LNCaP clone FGC (cell line): Measurements from ENCODE around the gene RASGRF1.

Source experiments
- DNase-seq: peaks from one replicate; pipeline ENCODE4 v3.0.0-alpha.2; 2011; ENCODE audit warnings: low read depth
- H3K4me3 ChIP-seq: 2 replicates; pipeline ENCODE4 v1.5.1; 2011; ENCODE audit warnings: mild to moderate bottlenecking, low read depth, low read length, control low read depth
- TF ChIP-seq, protein P1 (sequence below): IDR thresholded peaks from 2 replicates; pipeline ENCODE4 v1.5.1; 2012; ENCODE audit warnings: mild to moderate bottlenecking; ENCODE audit not compliant: control insufficient read depth, insufficient read depth; ENCODE audit errors: extremely low read depth

RASGRF1 gene

DNA sequence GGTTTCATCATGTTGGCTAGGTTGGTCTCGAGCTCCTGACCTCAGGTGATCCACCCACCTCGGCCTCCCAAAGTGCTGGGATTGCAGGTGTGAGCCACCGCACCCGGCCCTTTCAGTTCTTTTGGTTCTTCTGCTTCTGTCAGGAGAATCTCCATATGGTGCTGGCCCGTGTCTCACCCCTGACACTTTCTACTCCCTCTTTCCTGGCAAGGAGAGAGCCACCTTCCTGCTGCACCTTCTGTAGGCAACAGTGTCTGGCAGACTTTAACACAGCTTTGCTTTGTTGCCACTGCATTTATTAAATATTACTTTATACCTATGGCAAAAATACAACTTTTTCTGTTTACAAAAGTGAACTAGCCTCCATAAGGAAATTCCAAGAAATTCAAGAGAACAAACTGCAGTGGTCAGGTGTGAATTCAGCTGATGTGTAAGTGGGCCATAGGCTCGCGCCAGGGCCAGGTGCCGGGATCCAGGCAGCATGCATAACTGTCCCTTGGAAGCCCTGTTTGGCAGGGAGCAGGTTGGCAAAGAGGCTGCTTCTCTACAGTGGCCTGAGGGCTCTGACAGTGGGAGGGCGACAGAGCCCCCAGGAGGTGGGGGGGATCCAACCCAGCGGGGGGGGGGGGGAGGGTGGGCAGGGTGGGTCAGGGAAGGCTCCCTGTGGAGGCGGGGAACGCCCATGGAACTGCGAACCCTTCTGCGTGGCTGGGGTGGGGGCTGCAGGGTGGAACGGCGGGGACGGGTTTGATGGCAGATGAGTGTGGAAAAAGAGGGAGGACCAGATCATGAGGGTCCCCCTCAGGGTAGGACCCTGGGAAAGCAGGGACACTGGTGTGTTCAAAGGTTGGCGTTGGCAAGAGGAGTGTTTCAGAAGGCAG lies 166.9 kb downstream of the RASGRF1 start:
- DNase-seq: no peak

DNA sequence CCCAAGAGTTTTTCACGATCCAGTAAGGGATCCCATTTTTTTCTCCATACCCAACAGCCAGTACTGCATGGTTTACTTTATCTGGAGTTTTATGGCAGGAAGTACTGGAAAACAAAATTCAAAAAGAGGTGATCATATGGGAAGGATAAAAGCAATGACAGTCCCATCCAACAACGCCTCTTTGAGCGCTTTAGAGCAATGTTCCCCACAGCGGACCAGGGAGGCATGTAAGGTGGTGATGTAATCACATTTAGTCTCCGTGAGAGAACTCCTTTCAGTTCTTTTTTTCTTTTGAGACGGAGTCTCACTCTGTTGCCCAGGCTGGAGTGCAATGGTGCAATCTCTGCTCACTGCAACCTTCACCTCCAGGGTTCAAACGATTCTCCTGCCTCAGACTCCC lies 167.6 kb downstream of the RASGRF1 start:
- no peak for DNase-seq
- H3K4me3 ChIP-seq: no peak overlapping the region
- TF ChIP-seq, protein P1, sequence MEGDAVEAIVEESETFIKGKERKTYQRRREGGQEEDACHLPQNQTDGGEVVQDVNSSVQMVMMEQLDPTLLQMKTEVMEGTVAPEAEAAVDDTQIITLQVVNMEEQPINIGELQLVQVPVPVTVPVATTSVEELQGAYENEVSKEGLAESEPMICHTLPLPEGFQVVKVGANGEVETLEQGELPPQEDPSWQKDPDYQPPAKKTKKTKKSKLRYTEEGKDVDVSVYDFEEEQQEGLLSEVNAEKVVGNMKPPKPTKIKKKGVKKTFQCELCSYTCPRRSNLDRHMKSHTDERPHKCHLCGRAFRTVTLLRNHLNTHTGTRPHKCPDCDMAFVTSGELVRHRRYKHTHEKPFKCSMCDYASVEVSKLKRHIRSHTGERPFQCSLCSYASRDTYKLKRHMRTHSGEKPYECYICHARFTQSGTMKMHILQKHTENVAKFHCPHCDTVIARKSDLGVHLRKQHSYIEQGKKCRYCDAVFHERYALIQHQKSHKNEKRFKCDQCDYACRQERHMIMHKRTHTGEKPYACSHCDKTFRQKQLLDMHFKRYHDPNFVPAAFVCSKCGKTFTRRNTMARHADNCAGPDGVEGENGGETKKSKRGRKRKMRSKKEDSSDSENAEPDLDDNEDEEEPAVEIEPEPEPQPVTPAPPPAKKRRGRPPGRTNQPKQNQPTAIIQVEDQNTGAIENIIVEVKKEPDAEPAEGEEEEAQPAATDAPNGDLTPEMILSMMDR: no peak

More for the DNA sequence above, 166.9 kb downstream of the RASGRF1 start:
- H3K4me3 ChIP-seq: no peak overlapping the region
- TF ChIP-seq, protein P1: no peak

DNA sequence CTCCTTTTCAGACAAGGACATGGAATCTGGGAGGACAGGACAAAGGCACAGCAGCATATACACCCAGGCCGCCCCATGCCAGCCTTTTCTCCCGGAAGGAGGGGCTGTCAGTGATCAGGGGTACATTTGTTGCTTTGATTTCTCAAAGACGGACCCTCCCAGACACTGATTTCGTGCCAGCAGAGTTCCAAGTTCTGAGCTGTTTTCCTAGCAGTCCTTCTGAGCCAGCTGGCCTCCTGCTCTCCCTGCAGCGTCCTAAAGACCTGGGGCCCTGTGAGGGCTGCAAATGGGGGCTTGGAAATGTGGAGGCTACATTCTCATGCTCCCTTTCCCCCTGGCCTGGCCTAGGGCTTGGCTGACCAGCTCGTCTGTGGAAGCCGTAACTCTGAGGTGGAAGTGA lies 168.1 kb downstream of the RASGRF1 start:
- no peak for DNase-seq
- TF ChIP-seq, protein P1: no peak
- H3K4me3 ChIP-seq: no peak overlapping the region

DNA sequence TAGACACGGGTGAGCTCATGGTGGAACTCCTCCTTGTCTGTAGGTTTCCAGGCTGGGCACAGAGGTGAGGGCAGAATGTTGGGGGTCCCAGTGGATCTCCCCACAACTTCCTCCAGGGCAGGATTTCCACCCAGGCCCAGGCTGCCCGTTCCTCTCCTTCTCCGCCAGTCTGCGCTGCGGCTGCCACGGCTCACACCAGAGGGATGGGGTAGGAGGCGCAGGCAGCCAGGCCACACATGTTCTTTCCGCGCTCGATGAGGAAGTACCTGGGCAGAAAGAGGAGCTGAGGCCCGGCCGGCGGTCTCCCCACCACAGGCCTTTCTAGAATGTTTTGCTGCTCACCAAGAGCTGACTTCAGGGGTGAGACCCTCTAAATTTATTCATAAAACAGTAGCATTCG lies 168.6 kb downstream of the RASGRF1 start:
- TF ChIP-seq, protein P1: no peak
- H3K4me3 ChIP-seq: no peak overlapping the region
- DNase-seq: no peak

DNA sequence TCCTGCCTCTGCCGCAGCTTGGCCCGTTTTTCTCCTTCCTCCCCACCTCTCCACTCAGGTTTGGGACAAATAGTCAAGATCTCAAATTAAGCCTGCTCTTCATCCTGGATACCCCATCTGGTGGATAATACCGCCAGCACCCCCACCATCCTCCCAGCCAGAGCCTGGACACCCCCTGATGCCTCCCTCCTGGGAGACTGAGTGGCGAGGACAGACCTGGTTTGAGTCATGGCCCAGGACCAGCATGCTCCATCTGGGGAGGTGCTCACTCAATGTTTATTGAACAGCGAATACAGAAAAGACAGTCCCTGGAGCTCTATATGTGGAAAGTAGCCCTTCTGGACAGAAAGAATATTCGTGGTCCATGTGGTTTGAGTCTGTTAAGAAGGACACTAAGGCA lies 169.1 kb downstream of the RASGRF1 start:
- no peak overlapping the region for H3K4me3 ChIP-seq
- no peak for DNase-seq
- TF ChIP-seq, protein P1: no peak

DNA sequence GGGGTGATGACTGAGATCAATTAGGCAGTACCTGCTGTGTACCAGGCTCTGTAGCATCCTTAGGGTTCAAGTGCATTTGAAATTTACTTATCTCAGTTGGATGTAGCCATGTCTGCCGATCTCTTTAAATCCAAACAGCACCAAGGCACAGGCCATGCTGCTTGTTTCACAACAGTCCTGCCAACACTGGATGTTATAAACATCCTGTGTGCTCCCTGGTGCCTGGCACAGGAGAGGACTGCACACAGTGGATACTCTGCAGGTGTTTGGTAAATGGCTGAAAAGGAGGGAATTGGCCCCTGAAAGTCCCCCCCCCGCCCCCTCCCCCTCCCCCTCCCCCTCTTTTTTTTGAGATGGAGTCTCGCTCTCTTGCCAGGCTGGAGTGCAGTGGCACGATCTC lies 172.7 kb downstream of the RASGRF1 start:
- H3K4me3 ChIP-seq: no peak overlapping the region
- DNase-seq: no peak
- TF ChIP-seq, protein P1: no peak

DNA sequence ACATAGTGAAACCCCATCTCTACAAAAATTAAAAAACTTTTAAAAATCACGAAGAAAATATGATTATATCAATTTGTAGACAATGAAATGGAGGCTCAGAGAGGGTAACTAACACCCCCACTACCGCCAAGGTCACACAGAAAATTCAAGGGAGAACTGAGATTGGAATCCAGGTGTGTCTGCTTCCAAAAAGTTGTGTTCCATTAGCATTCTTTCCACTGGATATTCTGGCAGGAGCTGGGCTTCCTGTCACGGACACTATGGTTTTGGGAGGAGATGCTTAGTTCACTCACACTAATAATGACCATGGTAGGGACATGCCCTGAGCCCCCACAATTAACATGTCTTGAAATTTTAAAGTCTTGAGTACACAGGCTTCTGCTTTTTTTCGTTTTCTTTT lies 174.5 kb downstream of the RASGRF1 start:
- TF ChIP-seq, protein P1: no peak
- no peak for DNase-seq
- H3K4me3 ChIP-seq: no peak overlapping the region
